SK-N-MC (cell line): Measurements from ENCODE around the gene TMTC4.

Experiments
- DNase-seq: peaks from one replicate; pipeline ENCODE4 v3.0.0-alpha.2; 2011; ENCODE audit warnings: low read depth, low spot score
- H3K27ac ChIP-seq: fragments of 200-600 bp; sonication (generic); 2 replicates; pipeline ENCODE4 v1.5.1; 2016; ENCODE audit warnings: mixed run types
- H3K36me3 ChIP-seq: fragments of 200-600 bp; sonication (generic); 2 replicates; pipeline ENCODE4 v1.6.1; 2017; ENCODE audit warnings: antibody characterized with exemption, low read length, mixed read lengths; ENCODE audit not compliant: insufficient read depth
- H3K4me3 ChIP-seq: fragments of 200-600 bp; sonication (generic); 2 replicates; pipeline ENCODE4 v1.5.1; 2016
- H3K9ac ChIP-seq: fragments of 200-600 bp; sonication (generic); 2 replicates; pipeline ENCODE4 v1.8.0; 2017; ENCODE audit warnings: mixed run types, mixed read lengths; ENCODE audit not compliant: insufficient read length
- H3K9me3 ChIP-seq: fragments of 200-600 bp; sonication (generic); 2 replicates; pipeline ENCODE4 v1.6.1; 2017; ENCODE audit warnings: low read depth, mild to moderate bottlenecking, antibody characterized with exemption, low read length, moderate library complexity, mixed read lengths
- EZH2 ChIP-seq: fragments of 200-600 bp; sonication (generic); IDR thresholded peaks from one replicate; pipeline ENCODE4 v1.6.1; 2017; ENCODE audit warnings: antibody characterized with exemption
- FOXP2 ChIP-seq: optimal IDR thresholded peaks from 2 replicates; pipeline ENCODE3; 2011; ENCODE audit warnings: mild to moderate bottlenecking, moderate library complexity; ENCODE audit not compliant: insufficient read depth; ENCODE audit errors: extremely low read length, control extremely low read depth
- POLR2AphosphoS5 ChIP-seq: IDR thresholded peaks from 2 replicates; pipeline ENCODE4 v1.6.1; 2012; ENCODE audit warnings: mild to moderate bottlenecking, low read depth, low read length, borderline replicate concordance

The TMTC4 gene

DNA sequence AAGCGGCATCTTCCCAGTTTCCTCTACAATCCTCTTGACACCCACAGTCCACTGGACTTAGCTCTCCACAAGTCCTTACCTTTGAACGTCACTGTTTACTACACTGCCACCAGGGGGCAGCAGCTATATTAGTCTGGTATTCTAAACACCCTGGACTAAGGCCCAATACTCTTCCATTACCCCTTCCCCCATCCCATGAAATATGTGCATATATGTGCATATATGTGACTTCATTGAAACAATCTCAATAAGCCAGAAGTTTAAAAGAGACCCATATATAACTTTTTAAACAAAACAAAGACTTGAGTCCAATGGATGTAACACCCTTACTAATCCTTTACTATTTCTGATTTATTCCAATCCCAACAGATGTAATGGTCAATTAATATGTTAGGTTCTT is 101.5 kb downstream of the TMTC4 start:
- TF ChIP-seq FOXP2, result no peak
- no peak for TF ChIP-seq POLR2AphosphoS5
- no peak for TF ChIP-seq EZH2
- no peak overlapping the region for H3K27ac ChIP-seq
- H3K36me3 ChIP-seq, result no peaks in the 10 kb centered on the region

DNA sequence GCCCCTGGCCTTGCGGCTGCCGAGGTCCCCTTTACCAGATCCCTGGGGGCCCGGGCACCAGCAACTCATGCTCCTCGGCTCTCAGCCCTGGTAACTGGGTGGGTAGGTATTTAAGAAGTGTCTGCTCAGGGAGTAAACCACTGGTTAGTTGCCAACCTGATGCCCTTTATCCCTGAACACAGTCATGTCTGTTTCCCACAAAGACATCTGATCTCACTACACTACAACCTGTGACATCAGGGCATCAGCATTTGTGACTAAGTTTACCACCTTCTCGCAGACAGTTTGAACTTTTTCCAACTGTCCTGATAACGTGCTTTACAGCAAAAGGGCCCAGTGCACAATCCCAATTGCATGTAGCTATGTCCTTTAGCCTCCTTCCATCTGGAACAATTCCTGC is 108.1 kb downstream of the TMTC4 start:
- no peak overlapping the region for H3K9ac ChIP-seq
- H3K36me3 ChIP-seq, result no peaks in the 10 kb centered on the region
- TF ChIP-seq FOXP2 (no peak), EZH2 (no peak), POLR2AphosphoS5 (no peak)
- DNase-seq, result no peak
- no peak overlapping the region for H3K4me3 ChIP-seq
- no peaks in the 10 kb centered on the region for H3K9me3 ChIP-seq
- no peak overlapping the region for H3K27ac ChIP-seq

More for the DNA sequence above, 101.5 kb downstream of the TMTC4 start:
- DNase-seq, result peak; percentile 44
- Histone ChIP-seq H3K9me3 (no peaks in the 10 kb centered on the region), H3K4me3 (no peak overlapping the region), H3K9ac (no peak overlapping the region)

DNA sequence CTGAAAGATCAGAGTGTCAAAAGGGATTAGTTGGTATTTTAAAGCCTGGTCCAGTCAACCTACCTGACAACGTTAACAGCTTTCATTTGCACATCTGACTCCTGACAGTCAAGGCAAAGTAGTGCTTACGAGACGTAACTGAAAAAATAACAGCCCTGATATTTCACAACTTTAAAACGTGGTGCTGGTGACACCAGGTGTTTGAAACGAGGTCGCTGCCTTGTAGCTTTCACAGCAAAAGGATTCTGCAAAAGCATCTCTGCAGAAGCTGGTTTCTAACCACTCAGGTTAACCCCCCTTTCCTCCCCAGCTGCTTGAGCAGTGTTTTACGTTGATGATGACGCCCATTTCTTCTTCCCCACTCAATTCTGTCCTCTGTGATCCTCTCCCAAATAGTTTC is 109.3 kb downstream of the TMTC4 start:
- H3K9ac ChIP-seq, result no peak overlapping the region

DNA sequence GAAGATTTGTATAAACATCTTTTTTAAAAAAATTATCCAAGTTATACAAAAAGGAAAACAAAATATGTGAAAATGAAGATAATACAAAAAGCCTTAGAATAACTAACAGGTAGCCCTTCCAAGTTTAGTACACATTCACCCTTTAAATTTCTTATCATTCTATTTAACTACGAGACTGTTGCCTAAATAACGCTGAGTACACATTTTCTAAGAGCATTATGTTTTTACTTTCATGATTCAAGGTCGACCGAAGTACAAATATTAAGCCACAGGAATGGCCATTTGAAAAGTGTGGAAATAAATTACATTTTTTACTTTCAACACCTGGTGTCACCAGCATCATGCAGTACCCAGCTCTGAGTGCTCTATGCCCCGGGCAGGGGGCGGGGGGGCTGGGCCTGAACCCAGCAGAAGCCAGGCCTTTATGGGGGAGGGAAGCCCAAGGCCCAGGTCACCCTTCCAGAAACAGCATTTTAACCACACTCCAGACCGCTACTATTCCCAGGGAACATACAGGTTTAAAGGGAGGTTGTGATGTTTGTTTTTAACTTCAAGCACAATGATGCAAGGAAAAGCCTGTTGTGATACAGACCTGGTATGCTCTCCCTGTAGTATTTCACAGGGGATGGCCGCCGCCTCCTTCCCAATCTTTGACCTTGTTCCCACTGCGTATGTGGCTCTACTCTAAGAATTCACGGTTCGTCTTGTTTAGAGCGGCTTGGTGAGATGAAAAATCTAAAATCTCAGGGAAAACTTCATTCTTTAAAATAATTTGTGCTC is 110.0 kb downstream of the TMTC4 start:
- TF ChIP-seq EZH2, result no peak
- TF ChIP-seq FOXP2, result no peak
- no peak for TF ChIP-seq POLR2AphosphoS5
- Histone ChIP-seq H3K9ac (no peak overlapping the region), H3K36me3 (no peaks in the 10 kb centered on the region), H3K4me3 (no peak overlapping the region), H3K9me3 (no peaks in the 10 kb centered on the region), H3K27ac (no peak overlapping the region)
- no peak for DNase-seq

More for the DNA sequence above, 109.3 kb downstream of the TMTC4 start:
- Histone ChIP-seq H3K27ac (no peak overlapping the region), H3K9me3 (no peaks in the 10 kb centered on the region), H3K4me3 (no peak overlapping the region), H3K36me3 (no peaks in the 10 kb centered on the region)
- TF ChIP-seq FOXP2 (no peak), POLR2AphosphoS5 (no peak), EZH2 (no peak)
- DNase-seq, result no peak

DNA sequence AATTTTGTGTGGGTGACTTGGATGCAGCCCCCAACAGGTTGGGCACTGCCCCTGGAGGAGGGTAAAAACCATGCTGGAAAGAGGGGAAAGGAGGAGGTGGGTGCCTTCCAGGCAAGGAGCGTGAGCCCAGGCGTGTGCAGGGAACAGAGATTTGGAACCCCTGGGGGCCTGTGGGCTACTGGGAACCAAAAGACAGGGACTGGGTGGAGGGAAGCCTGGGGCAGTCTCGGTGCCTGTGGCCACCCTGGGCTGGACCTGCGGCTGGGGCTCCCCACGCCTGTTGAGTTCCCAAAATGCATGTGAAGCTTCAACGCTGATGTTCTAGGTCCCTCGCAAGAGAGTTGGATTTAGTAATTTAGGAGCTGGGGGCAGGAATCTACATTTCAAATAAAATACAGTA is 110.8 kb downstream of the TMTC4 start:
- H3K36me3 ChIP-seq, result no peaks in the 10 kb centered on the region
- TF ChIP-seq EZH2 (no peak), FOXP2 (no peak), POLR2AphosphoS5 (no peak)
- no peak overlapping the region for H3K27ac ChIP-seq

DNA sequence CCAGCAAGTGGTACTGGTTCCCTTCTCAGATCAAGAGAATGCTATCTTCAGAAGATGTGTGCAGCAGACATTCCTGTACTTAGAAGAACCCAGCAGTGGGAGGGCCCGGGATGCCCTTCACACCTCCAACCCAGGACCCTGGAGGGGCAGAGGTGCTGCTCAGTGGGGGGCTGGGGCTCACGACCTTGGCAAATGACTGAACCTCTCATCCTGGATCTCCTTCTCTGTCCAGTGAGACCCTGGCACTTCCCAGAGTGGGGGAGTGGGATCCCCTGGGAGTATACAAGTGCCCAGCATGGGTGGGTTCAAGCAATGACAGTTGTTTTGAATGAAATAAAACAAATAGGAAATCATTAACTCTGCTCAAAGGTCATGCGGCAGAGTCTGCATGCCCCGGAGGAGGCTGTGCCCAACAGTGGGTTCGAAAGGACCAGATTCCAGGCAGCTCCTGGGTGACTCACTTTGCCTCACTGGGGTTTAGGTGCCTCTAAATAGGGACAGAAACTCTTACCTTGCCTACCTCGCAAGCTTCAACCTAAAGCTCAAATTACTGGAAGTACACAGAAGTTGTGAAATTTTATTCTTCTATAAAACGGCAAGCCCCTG is 112.9 kb downstream of the TMTC4 start:
- no peak overlapping the region for H3K27ac ChIP-seq
- no peak overlapping the region for H3K9ac ChIP-seq
- DNase-seq, result no peak
- H3K9me3 ChIP-seq, result no peaks in the 10 kb centered on the region
- no peaks in the 10 kb centered on the region for H3K36me3 ChIP-seq
- TF ChIP-seq EZH2 (no peak), FOXP2 (no peak), POLR2AphosphoS5 (no peak)
- H3K4me3 ChIP-seq, result no peak overlapping the region

More for the DNA sequence above, 110.8 kb downstream of the TMTC4 start:
- H3K4me3 ChIP-seq, result no peak overlapping the region
- DNase-seq, result no peak
- no peaks in the 10 kb centered on the region for H3K9me3 ChIP-seq
- H3K9ac ChIP-seq, result no peak overlapping the region

DNA sequence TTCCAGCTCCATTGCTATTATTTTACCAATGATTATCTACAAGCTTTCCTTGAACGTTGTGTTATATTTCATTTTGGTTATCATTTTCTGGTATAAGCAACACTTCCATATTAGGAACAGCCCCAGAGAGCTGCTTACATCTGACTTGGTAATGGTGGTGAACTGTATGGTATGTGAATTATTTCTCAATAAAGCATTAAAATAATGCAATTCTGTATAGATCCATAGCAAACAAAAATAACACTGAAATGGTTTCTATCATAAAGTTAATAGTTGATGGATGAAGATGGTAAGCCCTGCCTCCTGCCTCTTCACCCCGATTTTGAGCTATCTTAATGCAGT is 113.5 kb downstream of the TMTC4 start:
- DNase-seq, result no peak
- Histone ChIP-seq H3K9me3 (no peaks in the 10 kb centered on the region), H3K36me3 (no peaks in the 10 kb centered on the region), H3K27ac (no peak overlapping the region), H3K4me3 (no peak overlapping the region), H3K9ac (no peak overlapping the region)
- TF ChIP-seq FOXP2 (no peak), POLR2AphosphoS5 (no peak)

DNA sequence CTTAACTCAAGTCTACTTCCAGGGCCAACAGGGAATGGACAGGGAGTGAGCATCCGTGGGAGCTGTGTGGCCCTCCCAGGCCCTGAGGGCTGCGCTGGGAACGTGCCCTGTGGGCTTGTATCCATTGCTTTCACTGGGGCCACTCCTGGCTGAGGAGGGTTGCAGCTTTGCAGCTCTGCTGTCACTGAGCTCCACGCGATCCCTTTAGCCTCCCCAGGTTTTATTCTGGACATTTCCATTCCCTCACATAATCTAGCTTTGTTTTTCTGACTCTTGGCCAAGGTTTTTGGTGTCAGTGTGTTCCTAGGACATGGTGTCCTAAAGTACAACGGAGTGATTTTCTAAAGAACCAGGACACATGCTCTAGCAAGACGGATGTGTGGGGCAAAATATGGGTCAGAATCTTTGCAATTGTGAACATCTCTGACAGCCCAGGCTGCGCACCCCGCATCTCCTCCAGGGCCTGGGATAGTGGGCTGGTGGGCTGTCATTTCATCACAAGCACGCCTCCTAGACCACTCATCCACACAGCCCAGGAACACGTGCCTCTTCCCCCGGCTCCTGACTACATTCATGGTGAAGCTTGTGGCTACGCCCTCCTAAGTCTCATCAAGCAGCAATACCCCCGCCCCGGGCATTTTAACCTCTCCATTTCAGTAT is 114.0 kb downstream of the TMTC4 start:
- DNase-seq, result no peak
- Histone ChIP-seq H3K9ac (no peak overlapping the region), H3K4me3 (no peak overlapping the region), H3K27ac (no peak overlapping the region), H3K9me3 (no peaks in the 10 kb centered on the region), H3K36me3 (no peaks in the 10 kb centered on the region)
- TF ChIP-seq FOXP2 (no peak), EZH2 (no peak), POLR2AphosphoS5 (no peak)
